ENCODE data around the gene ZNF574.

Gene ZNF574

DNA sequence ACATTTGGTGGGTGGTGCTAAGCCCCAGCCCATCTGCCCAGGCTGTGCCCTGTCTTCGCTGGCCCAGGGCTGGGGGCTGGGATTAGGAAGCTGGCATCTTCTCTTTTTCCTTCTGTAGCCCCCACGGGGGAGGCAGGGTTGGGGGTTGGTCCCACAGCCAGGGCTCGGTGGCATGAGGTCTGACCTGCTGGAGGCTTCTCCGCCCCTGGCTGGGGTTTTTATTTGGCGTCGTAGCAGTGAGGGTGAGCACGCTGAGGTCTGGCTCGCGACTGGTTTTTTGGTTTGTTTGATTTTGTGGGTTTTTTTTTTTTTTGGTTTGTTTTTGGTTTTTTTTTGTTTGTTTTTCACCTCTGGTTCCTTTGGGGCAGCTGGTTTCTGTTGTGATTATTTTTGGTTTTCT lies 14.7 kb downstream of the ZNF574 start:
- Histone ChIP-seq H3K4me3 (ENCODE audit: low read length in 2 of 2) (no peak overlapping the region), H3K9me3 (ENCODE audit: control insufficient read depth in 2 of 2, low read length in 2 of 2) (no peaks in the 10 kb centered on the region), H3K4me1 (ENCODE audit: control insufficient read depth in 2 of 2, insufficient read depth in 2 of 2, low read length in 2 of 2) (peaks cover 7 to 14% of the 10 kb centered on the region in 2 donors), H3K27me3 (ENCODE audit: control insufficient read depth in 2 of 2, insufficient read depth in 2 of 2, low read length in 2 of 2) (no peaks in the 10 kb centered on the region), H3K27ac (ENCODE audit: low read depth in 2 of 2, low read length in 2 of 2) (peak overlapping the region in 1 of 2 donors; percentile 32), H3K36me3 (ENCODE audit: control insufficient read depth in 2 of 2, insufficient read depth in 2 of 2, low read length in 2 of 2) (peaks cover 0 to 4% of the 10 kb centered on the region in 2 donors), H3K9ac (ENCODE audit: low read depth in 1 of 2, low read length in 2 of 2) (no peak overlapping the region)

DNA sequence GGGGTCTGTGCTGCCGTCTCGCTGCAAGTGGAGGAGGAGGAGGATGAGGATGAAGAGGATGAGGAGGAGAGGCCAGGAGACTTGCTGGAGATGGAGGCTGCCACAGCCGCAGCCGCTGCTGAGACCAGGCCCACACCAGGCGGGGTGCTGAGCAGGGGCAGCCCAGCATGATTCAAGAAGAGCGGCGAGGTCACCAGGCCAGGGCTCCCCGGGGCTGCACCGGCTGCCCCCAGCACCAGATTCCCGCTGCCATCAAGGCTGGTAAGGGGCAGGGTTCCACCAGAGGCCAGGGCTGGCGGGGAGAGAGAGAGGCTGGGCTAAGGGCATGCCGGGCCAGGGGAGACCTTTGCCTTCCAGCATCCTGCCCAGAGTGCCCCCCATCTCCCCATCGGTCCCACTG lies 15.3 kb downstream of the ZNF574 start:
- H3K27me3 ChIP-seq (ENCODE audit: control insufficient read depth in 2 of 2, insufficient read depth in 2 of 2, low read length in 2 of 2): no peaks in the 10 kb centered on the region
- no peak overlapping the region for H3K9ac ChIP-seq (ENCODE audit: low read depth in 1 of 2, low read length in 2 of 2)
- peaks cover 0 to 4% of the 10 kb centered on the region in 2 donors for H3K36me3 ChIP-seq (ENCODE audit: control insufficient read depth in 2 of 2, insufficient read depth in 2 of 2, low read length in 2 of 2)
- no peaks in the 10 kb centered on the region for H3K9me3 ChIP-seq (ENCODE audit: control insufficient read depth in 2 of 2, low read length in 2 of 2)
- peak overlapping the region in 1 of 2 donors; percentile 52 for H3K27ac ChIP-seq (ENCODE audit: low read depth in 2 of 2, low read length in 2 of 2)
- H3K4me1 ChIP-seq (ENCODE audit: control insufficient read depth in 2 of 2, insufficient read depth in 2 of 2, low read length in 2 of 2): peaks cover 7 to 14% of the 10 kb centered on the region in 2 donors
- no peak overlapping the region for H3K4me3 ChIP-seq (ENCODE audit: low read length in 2 of 2)

DNA sequence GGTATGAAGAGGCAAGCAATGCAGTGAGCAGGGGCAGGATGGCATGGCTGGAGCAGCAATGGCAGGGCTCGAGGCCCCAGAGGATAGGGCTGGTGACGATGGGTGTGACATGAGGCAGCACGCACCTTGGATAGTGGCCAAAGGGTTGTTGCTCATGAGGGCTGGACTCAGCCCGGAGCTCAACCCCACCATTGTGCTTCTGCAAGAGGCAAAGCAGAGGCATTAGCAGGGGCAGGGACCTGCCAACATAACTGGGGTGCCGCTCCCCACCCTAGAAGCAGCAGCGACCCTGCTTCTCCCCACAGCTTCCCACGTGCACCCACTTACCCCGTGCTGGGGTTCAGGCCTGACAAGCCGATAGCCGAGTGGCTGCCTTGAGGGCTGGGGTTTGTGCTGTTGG lies 15.8 kb downstream of the ZNF574 start:
- no peak overlapping the region for H3K9ac ChIP-seq (ENCODE audit: low read depth in 1 of 2, low read length in 2 of 2)
- H3K4me1 ChIP-seq (ENCODE audit: control insufficient read depth in 2 of 2, insufficient read depth in 2 of 2, low read length in 2 of 2): peaks cover 7 to 14% of the 10 kb centered on the region in 2 donors
- peak overlapping the region in 1 of 2 donors; percentile 52 for H3K27ac ChIP-seq (ENCODE audit: low read depth in 2 of 2, low read length in 2 of 2)
- peaks cover 0 to 4% of the 10 kb centered on the region in 2 donors for H3K36me3 ChIP-seq (ENCODE audit: control insufficient read depth in 2 of 2, insufficient read depth in 2 of 2, low read length in 2 of 2)
- no peaks in the 10 kb centered on the region for H3K27me3 ChIP-seq (ENCODE audit: control insufficient read depth in 2 of 2, insufficient read depth in 2 of 2, low read length in 2 of 2)
- no peak overlapping the region for H3K4me3 ChIP-seq (ENCODE audit: low read length in 2 of 2)
- no peaks in the 10 kb centered on the region for H3K9me3 ChIP-seq (ENCODE audit: control insufficient read depth in 2 of 2, low read length in 2 of 2)

DNA sequence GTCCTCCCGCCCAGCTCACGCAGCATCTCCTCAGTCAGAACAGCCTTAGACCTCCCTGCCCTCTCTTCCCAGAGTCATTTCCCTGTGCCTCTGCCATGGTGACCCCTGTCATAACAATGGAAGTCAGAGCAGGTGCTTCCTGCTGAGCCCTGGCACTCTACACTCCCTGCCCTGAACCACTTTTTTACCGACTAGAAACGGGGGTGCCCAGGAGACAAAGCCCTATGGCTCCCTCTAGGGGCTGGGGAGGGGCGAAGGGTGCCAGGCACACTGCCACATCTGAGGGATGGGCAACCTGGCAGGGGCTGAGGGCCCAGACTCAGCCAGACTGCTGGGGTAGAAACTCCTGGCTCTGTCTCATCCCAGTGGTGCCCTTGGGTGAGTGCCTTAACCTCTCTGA lies 16.4 kb downstream of the ZNF574 start:
- Histone ChIP-seq H3K27ac (ENCODE audit: low read depth in 2 of 2, low read length in 2 of 2) (no peak overlapping the region), H3K4me1 (ENCODE audit: control insufficient read depth in 2 of 2, insufficient read depth in 2 of 2, low read length in 2 of 2) (peaks cover 7 to 14% of the 10 kb centered on the region in 2 donors), H3K4me3 (ENCODE audit: low read length in 2 of 2) (no peak overlapping the region), H3K9ac (ENCODE audit: low read depth in 1 of 2, low read length in 2 of 2) (no peak overlapping the region), H3K9me3 (ENCODE audit: control insufficient read depth in 2 of 2, low read length in 2 of 2) (no peaks in the 10 kb centered on the region), H3K36me3 (ENCODE audit: control insufficient read depth in 2 of 2, insufficient read depth in 2 of 2, low read length in 2 of 2) (peaks cover 0 to 4% of the 10 kb centered on the region in 2 donors), H3K27me3 (ENCODE audit: control insufficient read depth in 2 of 2, insufficient read depth in 2 of 2, low read length in 2 of 2) (no peaks in the 10 kb centered on the region)

DNA sequence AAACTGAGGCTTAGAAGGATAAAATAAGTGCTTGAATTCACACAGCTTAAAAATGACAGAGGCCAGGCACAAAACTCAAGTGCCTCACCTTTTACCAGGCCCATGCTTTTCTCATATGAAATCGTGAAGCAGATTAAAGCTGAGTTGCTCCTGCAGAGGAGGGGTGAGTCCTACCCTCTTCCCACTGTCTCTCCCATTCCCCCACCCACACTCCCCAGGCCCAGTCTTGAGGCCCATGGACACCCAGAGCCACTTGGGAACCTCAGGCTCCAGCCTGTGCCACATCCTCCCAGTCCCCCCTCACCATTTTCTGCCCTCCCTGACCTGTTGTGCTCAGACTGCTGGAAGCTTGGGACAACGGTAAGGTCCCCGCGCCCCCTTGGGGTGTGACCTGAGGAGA lies 17.5 kb downstream of the ZNF574 start:
- Histone ChIP-seq H3K4me1 (ENCODE audit: control insufficient read depth in 2 of 2, insufficient read depth in 2 of 2, low read length in 2 of 2) (peaks cover 7 to 14% of the 10 kb centered on the region in 2 donors), H3K27ac (ENCODE audit: low read depth in 2 of 2, low read length in 2 of 2) (no peak overlapping the region), H3K9ac (ENCODE audit: low read depth in 1 of 2, low read length in 2 of 2) (no peak overlapping the region), H3K36me3 (ENCODE audit: control insufficient read depth in 2 of 2, insufficient read depth in 2 of 2, low read length in 2 of 2) (peaks cover 0 to 4% of the 10 kb centered on the region in 2 donors), H3K4me3 (ENCODE audit: low read length in 2 of 2) (no peak overlapping the region), H3K27me3 (ENCODE audit: control insufficient read depth in 2 of 2, insufficient read depth in 2 of 2, low read length in 2 of 2) (no peaks in the 10 kb centered on the region), H3K9me3 (ENCODE audit: control insufficient read depth in 2 of 2, low read length in 2 of 2) (no peaks in the 10 kb centered on the region)

DNA sequence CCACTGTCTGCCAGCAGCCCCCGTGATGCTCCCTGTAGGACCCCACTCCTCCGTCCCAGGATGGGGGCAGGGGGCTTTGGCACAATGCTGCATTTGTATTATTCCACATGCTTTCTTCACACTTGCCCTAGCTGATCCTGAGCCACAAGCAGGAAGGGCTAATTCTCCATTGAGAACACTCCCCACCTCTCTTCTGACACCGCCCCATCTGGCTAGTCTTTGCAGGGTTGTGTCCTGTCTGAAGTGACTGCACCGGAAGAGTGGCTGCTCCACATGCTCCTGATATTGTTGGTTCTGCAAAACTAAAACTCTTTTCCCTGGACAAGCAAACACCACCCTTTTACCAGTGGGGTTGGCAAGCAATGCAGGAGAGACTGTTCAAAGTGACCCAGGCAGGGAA lies 18.0 kb downstream of the ZNF574 start:
- no peak overlapping the region for H3K9ac ChIP-seq (ENCODE audit: low read depth in 1 of 2, low read length in 2 of 2)
- no peaks in the 10 kb centered on the region for H3K27me3 ChIP-seq (ENCODE audit: control insufficient read depth in 2 of 2, insufficient read depth in 2 of 2, low read length in 2 of 2)
- no peak overlapping the region for H3K27ac ChIP-seq (ENCODE audit: low read depth in 2 of 2, low read length in 2 of 2)
- no peak overlapping the region for H3K4me3 ChIP-seq (ENCODE audit: low read length in 2 of 2)
- peaks cover 7 to 14% of the 10 kb centered on the region in 2 donors for H3K4me1 ChIP-seq (ENCODE audit: control insufficient read depth in 2 of 2, insufficient read depth in 2 of 2, low read length in 2 of 2)
- no peaks in the 10 kb centered on the region for H3K9me3 ChIP-seq (ENCODE audit: control insufficient read depth in 2 of 2, low read length in 2 of 2)
- H3K36me3 ChIP-seq (ENCODE audit: control insufficient read depth in 2 of 2, insufficient read depth in 2 of 2, low read length in 2 of 2): peaks cover 0 to 4% of the 10 kb centered on the region in 2 donors

DNA sequence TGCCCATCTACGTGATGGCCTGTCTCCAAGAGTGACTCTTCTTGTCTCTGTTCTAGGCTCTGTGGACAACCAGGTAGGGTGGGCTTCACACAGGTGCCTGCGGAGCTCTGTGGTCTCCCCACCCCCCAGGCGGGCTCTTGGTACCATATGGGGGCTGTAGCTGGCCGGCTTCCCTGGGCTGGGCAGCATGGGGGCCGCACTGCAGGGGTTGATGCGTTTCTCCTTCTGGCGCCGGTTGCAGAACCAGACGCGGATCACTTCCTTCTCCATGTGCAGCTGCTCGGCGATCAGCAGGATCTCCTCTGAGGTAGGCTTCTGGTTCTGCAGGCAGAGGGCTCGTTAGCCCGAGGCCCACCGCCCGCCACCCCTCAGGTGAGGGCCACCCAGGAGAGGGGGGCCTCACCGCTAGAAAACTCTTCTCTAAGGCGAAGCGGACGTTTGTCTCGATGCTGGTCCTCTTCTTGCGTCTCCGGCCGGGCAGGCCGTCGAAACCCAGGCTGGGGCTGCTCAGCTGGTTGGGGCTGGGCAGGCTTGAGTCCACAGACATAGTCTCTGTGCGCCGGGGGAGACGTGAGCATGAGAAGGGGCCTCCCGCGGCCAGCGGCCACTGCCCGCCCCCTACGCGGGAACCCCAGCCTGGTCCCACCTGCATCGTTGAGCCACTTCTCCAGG lies 19.3 kb downstream of the ZNF574 start:
- H3K36me3 ChIP-seq (ENCODE audit: control insufficient read depth in 2 of 2, insufficient read depth in 2 of 2, low read length in 2 of 2): peaks cover 0 to 4% of the 10 kb centered on the region in 2 donors
- no peak overlapping the region for H3K27ac ChIP-seq (ENCODE audit: low read depth in 2 of 2, low read length in 2 of 2)
- peaks cover 7 to 10% of the 10 kb centered on the region in 2 donors for H3K4me1 ChIP-seq (ENCODE audit: control insufficient read depth in 2 of 2, insufficient read depth in 2 of 2, low read length in 2 of 2)
- no peak overlapping the region for H3K4me3 ChIP-seq (ENCODE audit: low read length in 2 of 2)
- no peak overlapping the region for H3K9ac ChIP-seq (ENCODE audit: low read depth in 1 of 2, low read length in 2 of 2)
- no peaks in the 10 kb centered on the region for H3K27me3 ChIP-seq (ENCODE audit: control insufficient read depth in 2 of 2, insufficient read depth in 2 of 2, low read length in 2 of 2)
- H3K9me3 ChIP-seq (ENCODE audit: control insufficient read depth in 2 of 2, low read length in 2 of 2): no peaks in the 10 kb centered on the region

DNA sequence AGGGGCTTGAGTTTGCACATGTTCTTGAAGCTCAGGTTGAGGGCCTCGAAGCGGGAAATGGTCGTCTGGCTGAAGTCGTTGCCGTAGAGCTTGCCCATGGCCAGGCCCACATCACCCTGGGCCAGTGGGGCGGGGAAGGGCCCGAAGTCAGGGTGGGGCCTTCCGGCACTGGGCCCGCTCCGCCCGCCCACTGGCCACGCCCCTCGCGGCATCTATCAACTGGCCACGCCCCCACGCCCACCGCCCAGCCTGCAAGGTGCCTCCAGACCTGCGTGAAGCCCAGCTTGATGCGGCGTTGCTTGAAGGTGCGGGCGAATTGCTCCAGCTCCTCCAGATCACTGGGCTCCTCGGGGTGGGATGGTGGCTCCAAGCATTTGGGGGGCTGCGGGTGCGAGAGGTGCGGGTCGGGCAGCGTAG lies 19.9 kb downstream of the ZNF574 start:
- no peak overlapping the region for H3K4me3 ChIP-seq (ENCODE audit: low read length in 2 of 2)
- H3K9me3 ChIP-seq (ENCODE audit: control insufficient read depth in 2 of 2, low read length in 2 of 2): no peaks in the 10 kb centered on the region
- H3K36me3 ChIP-seq (ENCODE audit: control insufficient read depth in 2 of 2, insufficient read depth in 2 of 2, low read length in 2 of 2): peaks cover 0 to 4% of the 10 kb centered on the region in 2 donors
- H3K27ac ChIP-seq (ENCODE audit: low read depth in 2 of 2, low read length in 2 of 2): no peak overlapping the region
- H3K4me1 ChIP-seq (ENCODE audit: control insufficient read depth in 2 of 2, insufficient read depth in 2 of 2, low read length in 2 of 2): peaks cover 7 to 10% of the 10 kb centered on the region in 2 donors
- H3K9ac ChIP-seq (ENCODE audit: low read depth in 1 of 2, low read length in 2 of 2): no peak overlapping the region
- H3K27me3 ChIP-seq (ENCODE audit: control insufficient read depth in 2 of 2, insufficient read depth in 2 of 2, low read length in 2 of 2): no peaks in the 10 kb centered on the region

DNA sequence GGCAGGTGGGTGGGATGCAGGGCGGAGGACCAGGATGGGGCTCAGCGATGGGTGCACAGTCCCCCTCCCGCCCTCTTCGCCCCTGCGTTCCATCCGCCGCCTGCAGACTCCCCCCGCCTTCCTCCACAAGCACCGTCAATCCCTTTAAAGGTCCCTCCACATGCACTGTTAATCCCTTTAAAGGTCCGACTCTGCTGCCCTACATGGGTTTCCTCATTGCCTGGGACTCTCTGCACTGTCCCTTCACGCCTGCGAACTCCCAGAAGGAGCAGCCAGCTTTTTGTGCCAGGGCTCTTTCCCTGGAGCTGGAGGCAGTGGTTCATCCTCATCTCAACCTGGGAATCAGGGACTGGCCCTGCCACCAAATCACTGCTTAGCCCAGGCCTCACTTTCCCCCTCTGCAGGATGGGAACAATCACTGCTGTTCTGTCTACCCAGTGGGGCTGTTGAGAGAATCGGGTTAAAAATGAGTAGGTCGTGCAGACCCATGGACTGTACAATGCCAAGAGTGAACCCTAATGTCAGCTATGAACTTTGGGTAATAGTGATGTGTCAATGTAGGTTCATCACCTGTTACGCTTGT lies 20.4 kb downstream of the ZNF574 start:
- Histone ChIP-seq H3K27ac (ENCODE audit: low read depth in 2 of 2, low read length in 2 of 2) (no peak overlapping the region), H3K4me1 (ENCODE audit: control insufficient read depth in 2 of 2, insufficient read depth in 2 of 2, low read length in 2 of 2) (peaks cover 5 to 8% of the 10 kb centered on the region in 2 donors), H3K4me3 (ENCODE audit: low read length in 2 of 2) (no peak overlapping the region), H3K9me3 (ENCODE audit: control insufficient read depth in 2 of 2, low read length in 2 of 2) (no peaks in the 10 kb centered on the region), H3K9ac (ENCODE audit: low read depth in 1 of 2, low read length in 2 of 2) (no peak overlapping the region), H3K36me3 (ENCODE audit: control insufficient read depth in 2 of 2, insufficient read depth in 2 of 2, low read length in 2 of 2) (peaks cover 0 to 4% of the 10 kb centered on the region in 2 donors), H3K27me3 (ENCODE audit: control insufficient read depth in 2 of 2, insufficient read depth in 2 of 2, low read length in 2 of 2) (no peaks in the 10 kb centered on the region)

DNA sequence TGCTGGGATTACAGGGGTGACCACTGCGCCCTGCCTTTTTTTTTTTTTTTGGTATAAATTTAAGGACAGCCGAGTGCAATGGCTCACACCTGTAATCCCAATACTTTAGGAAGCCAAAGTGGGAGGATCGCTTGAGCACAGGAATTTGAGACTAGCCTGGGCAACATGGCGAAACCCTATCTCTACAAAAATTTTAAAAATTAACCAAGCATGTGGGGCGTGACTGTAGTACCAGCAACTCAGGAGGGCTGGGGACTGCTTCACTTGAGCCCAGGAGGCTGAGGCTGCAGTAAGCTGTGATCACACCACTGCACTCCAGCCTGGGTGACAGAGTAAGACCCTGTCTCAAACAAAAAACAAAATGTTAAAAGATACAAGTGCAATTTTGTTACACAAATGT lies 21.5 kb downstream of the ZNF574 start:
- no peak overlapping the region for H3K4me3 ChIP-seq (ENCODE audit: low read length in 2 of 2)
- H3K27me3 ChIP-seq (ENCODE audit: control insufficient read depth in 2 of 2, insufficient read depth in 2 of 2, low read length in 2 of 2): no peaks in the 10 kb centered on the region
- peaks cover 0 to 4% of the 10 kb centered on the region in 2 donors for H3K36me3 ChIP-seq (ENCODE audit: control insufficient read depth in 2 of 2, insufficient read depth in 2 of 2, low read length in 2 of 2)
- no peak overlapping the region for H3K9ac ChIP-seq (ENCODE audit: low read depth in 1 of 2, low read length in 2 of 2)
- no peaks in the 10 kb centered on the region for H3K4me1 ChIP-seq (ENCODE audit: control insufficient read depth in 2 of 2, insufficient read depth in 2 of 2, low read length in 2 of 2)
- no peaks in the 10 kb centered on the region for H3K9me3 ChIP-seq (ENCODE audit: control insufficient read depth in 2 of 2, low read length in 2 of 2)
- no peak overlapping the region for H3K27ac ChIP-seq (ENCODE audit: low read depth in 2 of 2, low read length in 2 of 2)
